Stimulated activated naive CD4-positive, alpha-beta T cell treated with Interleukin-2 at 50 U/mL for 16 hours (primary cell): ENCODE data around the gene HOOK2.
A peak's percentile ranks its signal among the peaks of the same experiment; 100 is the strongest.

Source experiments
- DNase-seq: peaks from one replicate; lab custom pipeline; 2025; lab: John Stamatoyannopoulos, UW

HOOK2 gene

DNA sequence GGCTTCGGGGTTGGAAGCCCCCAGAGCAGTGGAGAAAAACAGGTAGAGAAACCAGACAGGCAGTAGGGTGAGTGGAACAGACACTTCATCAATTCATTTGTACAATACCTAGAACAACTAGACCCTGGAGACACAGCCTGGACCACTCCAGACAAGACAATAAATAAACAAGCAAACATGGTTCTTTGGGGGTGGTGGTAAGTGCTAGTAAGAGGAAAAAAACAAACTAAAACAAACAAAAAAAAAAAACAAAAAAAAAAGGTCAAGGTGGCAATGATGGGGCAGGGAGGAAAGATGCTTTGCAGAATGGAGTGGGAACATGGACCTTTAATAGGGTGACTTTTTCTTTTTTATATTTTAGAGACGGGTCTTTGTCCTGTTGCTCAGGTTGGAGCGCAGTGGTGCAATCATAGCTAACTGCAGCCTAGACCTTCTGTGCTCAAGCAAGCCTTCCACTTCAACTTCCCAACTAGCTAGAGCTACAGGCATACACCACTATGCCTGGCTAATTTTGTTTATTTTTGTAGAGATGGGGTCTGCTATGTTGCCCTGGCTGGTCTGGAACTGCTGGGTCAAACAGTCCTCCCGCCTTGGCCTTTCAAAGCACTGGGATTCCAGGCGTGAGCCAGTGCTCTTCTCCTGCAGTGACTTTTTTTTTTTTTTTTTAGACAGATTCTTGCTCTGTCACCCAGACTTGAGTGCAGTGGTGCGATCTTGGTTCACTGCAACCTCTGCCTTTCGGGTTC is 19.0 kb upstream of the HOOK2 start:
- no peak for DNase-seq

DNA sequence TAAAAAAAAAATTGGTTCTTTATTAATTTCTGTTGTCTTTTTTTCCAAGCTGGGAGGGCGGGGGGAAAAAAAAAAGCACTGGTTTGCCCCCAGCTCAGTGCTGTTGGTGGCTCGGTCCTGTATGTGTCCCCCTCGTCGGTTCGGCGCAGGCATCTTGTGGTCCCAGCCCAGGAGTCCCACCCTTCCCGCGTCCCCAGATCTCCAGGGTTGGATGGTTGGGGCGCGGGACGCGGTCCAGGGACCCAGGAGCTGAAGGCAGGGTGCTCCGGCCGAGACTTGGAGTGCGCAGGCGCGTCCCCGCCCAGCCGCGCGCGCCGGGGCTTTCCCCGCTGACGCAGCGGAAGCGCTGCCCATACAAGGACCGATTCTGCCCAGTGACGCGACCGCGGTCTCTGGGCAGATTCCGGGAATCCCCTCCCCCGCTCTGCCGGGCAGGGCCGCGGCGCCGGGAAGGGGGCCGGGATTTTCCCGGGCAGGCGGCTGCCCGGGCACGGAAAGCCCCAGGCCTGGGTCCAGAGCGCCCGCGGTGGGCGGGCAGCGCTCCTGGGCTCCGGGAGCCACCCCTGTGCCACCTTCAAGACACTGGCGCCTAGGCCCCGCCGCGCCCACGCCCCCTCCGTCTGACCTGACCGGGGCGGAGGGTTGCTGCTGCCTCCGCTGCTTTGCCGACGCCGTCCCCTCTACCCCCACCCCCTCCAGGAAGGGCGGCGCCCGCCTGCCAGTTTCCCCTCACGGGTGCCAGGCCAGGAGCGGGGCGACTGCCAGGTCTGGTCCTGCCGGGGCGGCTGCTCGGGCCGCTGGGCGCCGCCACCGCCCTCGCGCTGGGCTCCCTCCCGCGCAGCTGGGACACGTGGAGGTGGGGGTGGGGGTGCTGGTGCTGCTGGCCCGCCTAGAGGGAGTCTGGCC is 18.2 kb upstream of the HOOK2 start:
- peak; percentile 95 for DNase-seq

- DNase-seq = no peak
Observed at GRCh38 chr19:12792853-12793289, 17.5 kb upstream of the HOOK2 start.

DNA sequence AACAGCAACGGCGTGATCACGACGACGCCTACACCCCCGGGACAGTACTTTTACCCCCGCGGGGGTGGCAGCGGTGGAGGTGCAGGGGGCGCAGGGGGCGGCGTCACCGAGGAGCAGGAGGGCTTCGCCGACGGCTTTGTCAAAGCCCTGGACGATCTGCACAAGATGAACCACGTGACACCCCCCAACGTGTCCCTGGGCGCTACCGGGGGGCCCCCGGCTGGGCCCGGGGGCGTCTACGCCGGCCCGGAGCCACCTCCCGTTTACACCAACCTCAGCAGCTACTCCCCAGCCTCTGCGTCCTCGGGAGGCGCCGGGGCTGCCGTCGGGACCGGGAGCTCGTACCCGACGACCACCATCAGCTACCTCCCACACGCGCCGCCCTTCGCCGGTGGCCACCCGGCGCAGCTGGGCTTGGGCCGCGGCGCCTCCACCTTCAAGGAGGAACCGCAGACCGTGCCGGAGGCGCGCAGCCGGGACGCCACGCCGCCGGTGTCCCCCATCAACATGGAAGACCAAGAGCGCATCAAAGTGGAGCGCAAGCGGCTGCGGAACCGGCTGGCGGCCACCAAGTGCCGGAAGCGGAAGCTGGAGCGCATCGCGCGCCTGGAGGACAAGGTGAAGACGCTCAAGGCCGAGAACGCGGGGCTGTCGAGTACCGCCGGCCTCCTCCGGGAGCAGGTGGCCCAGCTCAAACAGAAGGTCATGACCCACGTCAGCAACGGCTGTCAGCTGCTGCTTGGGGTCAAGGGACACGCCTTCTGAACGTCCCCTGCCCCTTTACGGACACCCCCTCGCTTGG is 16.9 kb upstream of the HOOK2 start:
- peak; percentile 67 for DNase-seq

GRCh38 chr19:12791345-12792050 is 16.1 kb upstream of the HOOK2 start, which contains the start of gene JUNB:
JUNB (plus strand) TSS chr19:12791486; CDS start chr19:12791772, 286 bp downstream.
- peak; percentile 93 for DNase-seq

- DNase-seq = no peak
Observed at GRCh38 chr19:12790628-12791344, 15.4 kb upstream of the HOOK2 start.

DNA sequence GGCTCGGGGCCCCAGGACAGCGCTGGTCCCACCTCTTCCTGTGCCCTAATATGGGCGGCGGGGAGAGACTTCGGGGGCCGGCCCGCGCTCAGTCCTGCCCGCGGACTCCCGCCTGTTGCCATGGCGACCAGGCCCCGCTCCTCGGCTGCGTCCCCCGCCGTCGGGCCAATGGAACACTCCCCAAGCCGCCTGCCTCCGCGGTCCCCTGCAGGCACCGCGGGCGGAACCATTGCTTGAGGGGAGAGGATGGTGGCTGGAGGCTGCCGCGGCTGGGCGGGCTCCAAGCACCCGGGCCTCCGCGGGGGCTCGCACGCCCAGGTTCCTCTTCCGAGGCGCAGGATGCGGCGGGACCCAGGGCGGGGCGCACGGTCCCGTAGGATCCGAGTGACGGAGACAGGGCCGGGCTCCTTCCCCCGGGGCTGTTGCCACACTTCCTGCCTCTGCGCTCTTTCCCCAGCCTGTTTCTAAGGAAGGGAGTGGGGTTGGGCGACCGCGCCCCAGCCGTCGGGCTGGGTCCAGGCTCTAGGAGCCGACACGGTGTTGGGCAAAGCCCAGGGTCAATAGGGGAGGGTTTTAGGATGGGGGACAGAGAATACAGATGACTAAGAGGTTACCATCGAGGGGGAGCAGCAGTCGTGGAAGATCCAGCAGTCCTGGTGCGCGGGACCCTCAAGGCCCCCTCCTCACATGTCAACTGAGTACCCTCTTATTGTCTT is 14.7 kb upstream of the HOOK2 start:
- DNase-seq = peak; percentile 93

- peak; percentile 49 for DNase-seq
Observed at GRCh38 chr19:12789098-12789903, 13.9 kb upstream of the HOOK2 start.

GRCh38 chr19:12788682-12789097 is 13.3 kb upstream of the HOOK2 start:
- peak; percentile 43 for DNase-seq

- no peak for DNase-seq
Observed at GRCh38 chr19:12788042-12788681, 12.8 kb upstream of the HOOK2 start.

GRCh38 chr19:12787458-12787857 is 12.1 kb upstream of the HOOK2 start:
- no peak for DNase-seq

GRCh38 chr19:12786952-12787351 is 11.6 kb upstream of the HOOK2 start:
- DNase-seq = no peak

DNA sequence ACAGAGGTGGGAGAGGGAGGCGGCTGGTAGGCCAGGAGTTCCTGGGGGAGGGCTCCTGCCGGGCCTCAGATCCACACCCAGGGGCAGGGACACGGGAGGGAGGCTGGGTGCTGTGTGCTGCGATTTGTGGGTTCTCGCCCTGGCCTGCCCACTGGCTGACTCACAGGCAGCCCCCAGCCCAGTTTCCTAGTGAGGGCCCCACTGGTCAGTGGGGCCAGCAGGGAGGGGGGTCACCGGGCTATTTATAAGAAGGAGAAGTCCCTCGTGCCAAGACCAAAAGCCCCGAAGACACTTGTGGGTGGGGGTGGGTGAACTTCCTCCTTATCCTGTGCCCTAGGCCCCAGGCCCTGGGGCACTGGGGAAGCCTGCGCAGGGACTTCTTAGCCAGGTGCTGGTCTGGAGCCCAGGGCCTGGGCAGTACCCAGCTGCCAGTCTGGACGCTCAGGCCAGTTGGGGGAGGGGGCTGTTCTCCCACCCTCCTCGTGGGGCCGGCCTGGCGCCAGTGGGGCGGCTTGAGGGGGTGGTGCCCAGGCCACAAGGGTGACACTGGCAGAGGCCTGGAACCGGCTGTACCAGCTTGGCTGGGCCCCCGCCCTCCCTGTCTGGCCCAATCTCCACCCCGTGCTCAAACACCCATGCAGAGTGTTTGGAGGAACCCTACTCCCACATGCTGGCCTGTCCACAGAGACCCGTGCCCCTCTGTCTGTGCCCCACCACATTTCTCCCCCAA is 11.0 kb upstream of the HOOK2 start:
- DNase-seq = no peak

DNA sequence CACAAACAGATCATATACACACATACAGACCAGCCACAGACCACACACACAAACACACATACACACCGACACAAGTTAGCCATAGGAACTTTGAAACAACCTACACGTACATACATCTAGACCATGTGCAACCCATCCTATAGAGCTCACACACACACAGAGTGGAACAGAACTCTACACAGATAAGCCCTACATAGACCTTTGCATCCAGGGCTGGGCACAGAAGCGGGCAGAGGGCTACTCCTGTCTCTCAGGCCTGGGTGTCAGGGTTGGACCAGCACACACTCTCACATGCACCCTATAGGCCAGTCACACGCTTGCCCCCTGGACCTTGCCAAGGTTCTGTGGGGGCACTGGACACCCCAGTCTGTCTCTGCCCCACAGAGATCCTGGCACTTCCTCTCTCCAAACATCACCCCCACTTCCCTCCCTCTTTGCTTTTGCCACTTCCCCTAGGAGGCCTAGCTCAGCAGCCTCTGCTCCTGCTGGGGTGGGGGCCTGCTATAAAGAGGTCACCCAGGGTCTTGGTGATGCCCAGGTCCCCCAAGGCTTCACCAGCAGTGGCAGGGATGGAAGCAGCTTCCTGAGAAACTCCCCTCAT is 10.2 kb upstream of the HOOK2 start:
- DNase-seq = no peak

GRCh38 chr19:12784871-12785430 is 9.6 kb upstream of the HOOK2 start:
- DNase-seq = no peak

DNA sequence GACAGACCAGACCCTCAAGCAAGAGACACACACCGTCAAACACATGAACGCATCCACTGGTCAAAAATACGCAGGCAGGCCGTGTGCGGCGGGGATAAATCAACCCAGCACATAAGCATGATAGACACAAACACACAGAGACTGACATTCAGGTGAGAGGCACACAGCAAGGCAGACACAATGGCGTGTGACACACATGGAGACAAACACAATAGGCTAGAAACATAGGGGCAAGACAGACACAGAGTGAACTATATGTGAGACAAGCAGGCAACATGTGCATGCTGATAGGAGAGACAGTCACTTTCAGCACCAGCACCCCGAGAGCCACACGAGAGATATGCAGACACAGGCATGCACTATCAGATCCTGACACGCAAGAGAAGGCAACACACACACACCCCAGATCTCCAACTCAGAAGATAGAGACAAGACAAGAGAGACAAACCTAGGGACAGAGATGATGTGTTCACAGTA is 9.1 kb upstream of the HOOK2 start:
- no peak for DNase-seq

GRCh38 chr19:12783849-12784393 is 8.6 kb upstream of the HOOK2 start:
- DNase-seq = no peak
